ENCODE measurements around the gene NASP. TPM values are rescaled to one million over a fixed set of nuclear protein-coding genes. Genes with fewer than 3 reads are reported as not detected.

Gene NASP
- total and polyA plus RNA-seq, 2 of the 13 experiments (the other 11 are each of a cell fraction or from before 2014, with no cell fraction given): 132 to 256 TPM

DNA sequence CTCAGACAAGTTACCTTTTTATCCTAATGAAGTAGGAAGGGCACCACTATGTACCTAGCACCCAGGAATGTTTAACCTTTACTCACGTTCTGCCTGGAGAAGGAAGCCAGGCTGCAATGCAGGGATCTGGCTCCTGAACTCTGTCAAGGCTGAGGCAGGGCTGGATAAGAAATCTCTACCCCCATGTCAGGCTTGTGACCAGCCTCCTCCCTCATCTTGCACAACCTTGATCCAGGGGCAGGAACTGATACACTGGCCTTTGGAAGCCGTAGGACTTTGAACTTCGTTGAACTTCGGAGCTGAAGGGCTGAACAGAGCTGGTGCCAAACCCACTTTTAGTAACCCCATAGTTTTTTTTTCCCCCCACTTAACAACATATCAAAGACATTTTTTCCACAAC is 41.2 kb upstream of the NASP start (continued):
- TF ChIP-seq, protein P1, sequence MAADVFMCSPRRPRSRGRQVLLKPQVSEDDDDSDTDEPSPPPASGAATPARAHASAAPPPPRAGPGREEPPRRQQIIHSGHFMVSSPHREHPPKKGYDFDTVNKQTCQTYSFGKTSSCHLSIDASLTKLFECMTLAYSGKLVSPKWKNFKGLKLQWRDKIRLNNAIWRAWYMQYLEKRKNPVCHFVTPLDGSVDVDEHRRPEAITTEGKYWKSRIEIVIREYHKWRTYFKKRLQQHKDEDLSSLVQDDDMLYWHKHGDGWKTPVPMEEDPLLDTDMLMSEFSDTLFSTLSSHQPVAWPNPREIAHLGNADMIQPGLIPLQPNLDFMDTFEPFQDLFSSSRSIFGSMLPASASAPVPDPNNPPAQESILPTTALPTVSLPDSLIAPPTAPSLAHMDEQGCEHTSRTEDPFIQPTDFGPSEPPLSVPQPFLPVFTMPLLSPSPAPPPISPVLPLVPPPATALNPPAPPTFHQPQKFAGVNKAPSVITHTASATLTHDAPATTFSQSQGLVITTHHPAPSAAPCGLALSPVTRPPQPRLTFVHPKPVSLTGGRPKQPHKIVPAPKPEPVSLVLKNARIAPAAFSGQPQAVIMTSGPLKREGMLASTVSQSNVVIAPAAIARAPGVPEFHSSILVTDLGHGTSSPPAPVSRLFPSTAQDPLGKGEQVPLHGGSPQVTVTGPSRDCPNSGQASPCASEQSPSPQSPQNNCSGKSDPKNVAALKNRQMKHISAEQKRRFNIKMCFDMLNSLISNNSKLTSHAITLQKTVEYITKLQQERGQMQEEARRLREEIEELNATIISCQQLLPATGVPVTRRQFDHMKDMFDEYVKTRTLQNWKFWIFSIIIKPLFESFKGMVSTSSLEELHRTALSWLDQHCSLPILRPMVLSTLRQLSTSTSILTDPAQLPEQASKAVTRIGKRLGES (CRISPR knock-in tag; IDR thresholded peaks at IDR 0.05; ENCODE audit: borderline replicate concordance): no peak
- TF ChIP-seq NRL (CRISPR knock-in tag; IDR thresholded peaks at IDR 0.05; ENCODE audit: borderline replicate concordance): no peak
- TF ChIP-seq JDP2 (CRISPR knock-in tag; IDR thresholded peaks at IDR 0.05; ENCODE audit: borderline replicate concordance): no peak
- no peak for TF ChIP-seq ONECUT2 (CRISPR knock-in tag; IDR thresholded peaks at IDR 0.05)
- TF ChIP-seq ZNF20 (CRISPR knock-in tag; IDR thresholded peaks at IDR 0.05): no peak
- TF ChIP-seq ESRRA (CRISPR knock-in tag; IDR thresholded peaks at IDR 0.05; ENCODE audit: low read depth): peak; percentile 75; the same call in 1 of the 2 replicates
- TF ChIP-seq ATAD3A (CRISPR knock-in tag; IDR thresholded peaks at IDR 0.05): no peak
- no peak for TF ChIP-seq SP4 (CRISPR knock-in tag; IDR thresholded peaks at IDR 0.05)
- TF ChIP-seq ZNF451 (CRISPR knock-in tag; IDR thresholded peaks at IDR 0.05): no peak
- no peak for TF ChIP-seq SNAPC2 (CRISPR knock-in tag; IDR thresholded peaks at IDR 0.05)
- TF ChIP-seq, protein P2, sequence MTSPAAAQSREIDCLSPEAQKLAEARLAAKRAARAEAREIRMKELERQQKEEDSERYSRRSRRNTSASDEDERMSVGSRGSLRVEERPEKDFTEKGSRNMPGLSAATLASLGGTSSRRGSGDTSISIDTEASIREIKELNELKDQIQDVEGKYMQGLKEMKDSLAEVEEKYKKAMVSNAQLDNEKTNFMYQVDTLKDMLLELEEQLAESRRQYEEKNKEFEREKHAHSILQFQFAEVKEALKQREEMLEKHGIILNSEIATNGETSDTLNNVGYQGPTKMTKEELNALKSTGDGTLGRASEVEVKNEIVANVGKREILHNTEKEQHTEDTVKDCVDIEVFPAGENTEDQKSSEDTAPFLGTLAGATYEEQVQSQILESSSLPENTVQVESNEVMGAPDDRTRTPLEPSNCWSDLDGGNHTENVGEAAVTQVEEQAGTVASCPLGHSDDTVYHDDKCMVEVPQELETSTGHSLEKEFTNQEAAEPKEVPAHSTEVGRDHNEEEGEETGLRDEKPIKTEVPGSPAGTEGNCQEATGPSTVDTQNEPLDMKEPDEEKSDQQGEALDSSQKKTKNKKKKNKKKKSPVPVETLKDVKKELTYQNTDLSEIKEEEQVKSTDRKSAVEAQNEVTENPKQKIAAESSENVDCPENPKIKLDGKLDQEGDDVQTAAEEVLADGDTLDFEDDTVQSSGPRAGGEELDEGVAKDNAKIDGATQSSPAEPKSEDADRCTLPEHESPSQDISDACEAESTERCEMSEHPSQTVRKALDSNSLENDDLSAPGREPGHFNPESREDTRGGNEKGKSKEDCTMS (CRISPR knock-in tag; conservative IDR thresholded peaks at IDR 0.05): no peak
- peak; percentile 67; the same call in 1 of the 2 replicates for TF ChIP-seq MIER3 (CRISPR knock-in tag; IDR thresholded peaks at IDR 0.05; ENCODE audit: borderline replicate concordance)
- TF ChIP-seq RBM39 (IDR thresholded peaks at IDR 0.05; ENCODE audit: low read depth, low read length, poor library complexity, severe bottlenecking): no peak
- TF ChIP-seq NCOA2 (CRISPR knock-in tag; IDR thresholded peaks at IDR 0.05): peak; percentile 76; the same call in 1 of the 2 replicates
- TF ChIP-seq RARA (CRISPR knock-in tag; IDR thresholded peaks at IDR 0.05): peak; percentile 85
- TF ChIP-seq ZNF883 (CRISPR knock-in tag; IDR thresholded peaks at IDR 0.05; ENCODE audit: not compliant biosample characterization): no peak
- TF ChIP-seq CCDC6 (CRISPR knock-in tag; IDR thresholded peaks at IDR 0.05): no peak
- no peak for TF ChIP-seq ZNF557 (CRISPR knock-in tag; IDR thresholded peaks at IDR 0.05)
- TF ChIP-seq, protein P3, sequence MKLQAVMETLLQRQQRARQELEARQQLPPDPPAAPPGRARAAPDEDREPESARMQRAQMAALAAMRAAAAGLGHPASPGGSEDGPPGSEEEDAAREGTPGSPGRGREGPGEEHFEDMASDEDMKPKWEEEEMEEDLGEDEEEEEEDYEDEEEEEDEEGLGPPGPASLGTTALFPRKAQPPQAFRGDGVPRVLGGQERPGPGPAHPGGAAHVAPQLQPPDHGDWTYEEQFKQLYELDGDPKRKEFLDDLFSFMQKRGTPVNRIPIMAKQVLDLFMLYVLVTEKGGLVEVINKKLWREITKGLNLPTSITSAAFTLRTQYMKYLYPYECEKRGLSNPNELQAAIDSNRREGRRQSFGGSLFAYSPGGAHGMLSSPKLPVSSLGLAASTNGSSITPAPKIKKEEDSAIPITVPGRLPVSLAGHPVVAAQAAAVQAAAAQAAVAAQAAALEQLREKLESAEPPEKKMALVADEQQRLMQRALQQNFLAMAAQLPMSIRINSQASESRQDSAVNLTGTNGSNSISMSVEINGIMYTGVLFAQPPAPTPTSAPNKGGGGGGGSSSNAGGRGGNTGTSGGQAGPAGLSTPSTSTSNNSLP (IDR thresholded peaks at IDR 0.05; ENCODE audit: low read depth, low read length): peak; percentile 65; the same call in 1 of the 2 replicates
- TF ChIP-seq MEF2D (CRISPR knock-in tag; IDR thresholded peaks at IDR 0.05): 0 out of 2 replicates have a peak, but pooled peaks have one; percentile 20
- TF ChIP-seq SP2 (CRISPR knock-in tag; IDR thresholded peaks at IDR 0.05): no peak
- TF ChIP-seq ZNF24 (IDR thresholded peaks at IDR 0.05): no peak
- peak; percentile 63 to 86; a peak in 3 of 4 replicates for TF ChIP-seq EP300 (IDR thresholded peaks at IDR 0.05; ENCODE audit: low read depth in 2 of 2, low read length in 2 of 2)
- peak; percentile 51; the same call in 1 of the 2 replicates for TF ChIP-seq EP300 (CRISPR knock-in tag; IDR thresholded peaks at IDR 0.05; ENCODE audit: borderline replicate concordance)

Data from HepG2 (cell line).